Nucleus accumbens (tissue), 56 donors: ENCODE results near the gene ARHGAP22.
A peak's percentile ranks its signal among the peaks of the same experiment; 100 is the strongest.

Source experiments
- DNase-seq, 56 donors: peaks; one replicate each; lab custom pipeline; 2025; lab: John Stamatoyannopoulos, UW

The ARHGAP22 gene

GRCh38 chr10:48608976-48609375 lies 4.1 kb upstream of the ARHGAP22 start:
- no peak for DNase-seq

DNA sequence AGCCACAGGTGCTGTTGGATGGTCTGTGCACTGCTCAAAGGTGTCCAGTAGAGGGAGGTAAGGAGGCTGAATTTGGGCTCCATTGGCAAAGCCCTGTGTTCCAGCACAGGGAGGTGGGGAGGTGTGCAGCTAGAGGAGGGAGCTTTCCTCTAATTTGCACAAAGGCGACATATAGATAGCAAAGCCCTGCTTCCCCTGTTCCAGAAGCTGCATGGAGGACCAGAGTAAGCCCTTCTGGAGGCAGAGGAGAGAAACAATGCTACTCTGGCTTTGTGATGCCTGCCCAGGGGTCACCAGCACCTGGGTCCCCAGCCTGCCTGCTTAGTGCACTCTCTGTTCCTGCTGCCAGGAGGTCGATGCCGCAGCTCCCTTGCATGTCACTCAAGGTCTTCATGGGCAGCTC lies 3.4 kb upstream of the ARHGAP22 start:
- no peak for DNase-seq

DNA sequence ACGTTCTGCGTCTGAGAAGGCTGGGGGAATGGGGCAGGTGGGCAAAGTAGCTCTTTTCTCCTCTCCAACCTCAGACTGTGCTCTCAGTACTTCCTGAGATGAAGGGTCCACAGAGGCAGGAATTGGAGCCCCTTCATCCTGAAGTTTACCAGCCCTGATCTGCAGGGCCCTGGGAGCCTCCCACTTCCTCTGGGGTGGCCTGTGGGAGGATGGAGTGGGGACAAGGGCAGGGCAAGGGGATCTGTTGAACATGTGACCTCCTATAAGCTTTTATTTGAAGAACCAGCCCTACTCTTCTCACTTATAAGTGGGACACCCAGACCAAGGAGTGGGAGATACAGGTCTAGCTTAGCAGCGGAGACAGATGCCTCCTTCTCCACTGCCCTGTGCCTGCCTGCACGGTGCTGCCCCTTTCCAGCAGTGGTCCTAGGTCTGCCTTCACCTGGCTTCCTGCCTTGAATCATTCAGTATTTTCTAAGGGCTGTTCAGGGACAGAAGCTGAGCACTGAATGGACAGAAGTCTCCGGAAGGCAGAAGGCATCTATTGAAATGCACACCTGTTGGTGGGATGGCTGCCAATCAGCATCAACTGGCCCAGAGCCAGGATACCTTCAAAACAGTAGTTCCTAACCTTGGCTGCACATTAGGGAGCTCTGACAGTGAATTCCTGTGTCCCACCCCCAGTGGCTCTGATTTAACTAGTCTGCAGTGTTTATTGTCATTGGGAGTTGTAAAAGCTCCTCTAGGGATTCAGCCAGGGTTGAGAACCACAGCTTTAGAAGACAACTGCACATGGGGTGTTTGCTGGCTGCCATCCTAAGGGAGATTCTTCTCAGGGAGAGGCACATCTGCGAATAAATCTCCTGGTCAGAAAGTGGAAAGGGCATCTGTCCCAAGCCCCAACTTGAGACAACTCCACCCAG lies 2.7 kb upstream of the ARHGAP22 start:
- no peak for DNase-seq

- DNase-seq: no peak
These were observed 1.9 kb upstream of the ARHGAP22 start for GRCh38 chr10:48606530-48607355.

DNA sequence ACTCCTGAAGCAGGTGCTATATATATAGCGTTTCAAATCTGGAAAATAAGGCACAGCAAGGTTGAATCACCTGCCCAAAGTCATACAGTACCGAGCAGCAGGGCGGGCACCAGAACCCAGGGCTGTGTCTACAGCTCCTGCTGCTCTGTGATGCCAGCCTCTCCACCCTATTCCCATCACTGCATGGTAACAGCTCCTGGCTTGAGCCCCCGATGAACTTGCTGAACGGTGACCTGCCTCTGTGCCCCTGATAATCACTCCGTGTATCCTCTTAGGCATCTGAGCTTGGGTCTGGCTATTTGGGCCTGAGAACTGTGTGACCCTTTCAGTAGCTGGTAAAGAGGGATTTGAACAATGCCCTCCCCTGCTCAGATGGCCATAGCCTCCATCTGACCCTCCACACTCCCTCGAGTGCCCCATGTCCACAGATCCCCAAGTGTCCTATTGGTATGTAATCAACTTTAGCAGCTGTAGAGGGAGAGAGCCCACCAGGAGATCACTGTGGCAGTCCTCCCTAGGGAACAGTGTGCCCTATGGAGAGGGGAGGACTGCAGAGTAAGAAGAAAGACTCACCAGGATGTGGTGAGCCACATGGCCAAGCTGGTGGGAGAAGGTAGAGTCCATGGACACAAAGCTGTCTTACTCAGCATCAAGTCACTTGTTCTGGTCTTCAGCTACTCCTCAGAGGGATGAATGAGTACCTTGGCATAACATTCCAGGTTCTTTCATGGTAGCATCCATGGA lies 1.1 kb upstream of the ARHGAP22 start:
- no peak for DNase-seq

DNA sequence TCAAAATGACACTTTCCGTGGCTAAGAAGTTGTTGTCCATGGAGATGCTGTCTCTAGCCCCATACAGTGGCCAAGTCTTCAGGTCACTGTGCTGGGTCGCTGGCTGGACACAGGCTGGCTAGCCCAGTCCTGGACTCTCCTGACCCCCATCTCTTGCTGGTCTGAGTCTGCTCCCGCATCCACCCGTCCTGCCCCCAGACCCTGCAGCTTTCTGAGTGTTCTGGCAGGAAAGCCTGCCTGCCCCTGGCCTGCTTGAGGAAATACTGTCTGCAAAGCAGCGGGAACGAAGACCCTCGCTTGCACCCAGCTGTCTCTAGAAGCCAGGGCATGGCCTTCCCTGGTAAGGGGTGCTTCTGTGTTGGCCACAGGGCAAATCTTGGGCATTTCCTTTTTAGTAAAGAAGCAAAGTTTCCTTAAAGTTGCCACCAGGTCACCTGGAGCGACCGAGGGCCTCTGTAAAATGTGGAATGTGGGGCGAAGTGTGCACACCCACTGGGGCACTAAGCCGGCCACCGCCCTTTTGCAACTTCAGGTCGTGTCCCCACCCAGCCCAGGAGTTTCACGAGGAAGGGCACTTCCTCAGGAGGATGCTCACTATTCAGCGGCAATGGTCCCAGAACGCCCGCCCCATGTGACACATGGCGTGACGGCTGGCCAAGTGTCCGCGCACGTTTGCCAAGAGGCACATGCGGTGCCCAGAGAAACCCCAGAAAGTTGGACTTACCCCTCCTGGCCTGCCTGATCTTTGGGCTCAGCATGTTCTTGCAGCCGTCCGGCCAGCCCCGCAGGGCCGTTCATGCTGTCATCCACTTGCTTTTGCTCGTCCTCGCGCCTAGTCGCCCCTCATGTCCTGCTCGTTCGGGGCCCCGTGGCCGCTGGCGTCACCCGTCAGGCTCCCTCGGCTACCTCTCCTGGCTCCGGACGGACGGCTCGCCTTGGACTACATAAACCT lies 558 bp downstream of the ARHGAP22 start:
- DNase-seq: peak in 35 of 56 donors; percentile 25 to 77 (median 60)

GRCh38 chr10:48603421-48604038 lies 1.3 kb downstream of the ARHGAP22 start:
- no peak for DNase-seq

- no peak for DNase-seq
These were observed 2.3 kb downstream of the ARHGAP22 start for GRCh38 chr10:48602401-48603135.

DNA sequence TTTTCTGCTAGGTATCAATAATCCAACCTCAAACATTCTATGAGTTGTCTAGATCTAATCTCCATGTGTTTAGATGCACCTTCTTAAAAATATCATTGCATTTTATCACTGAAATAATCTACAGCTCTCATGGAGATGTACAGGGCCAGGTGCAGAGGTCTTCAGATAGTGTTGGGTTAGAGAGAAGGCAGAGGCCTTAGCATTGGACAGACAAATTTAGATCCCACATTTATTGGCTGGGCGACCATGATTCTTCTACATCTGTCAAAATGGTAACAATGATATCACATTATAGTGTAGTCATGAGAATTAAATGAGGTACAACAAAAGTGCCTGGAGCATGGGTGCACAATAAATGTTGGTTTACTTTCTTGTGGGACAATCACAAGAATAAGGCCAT lies 3.1 kb downstream of the ARHGAP22 start:
- no peak for DNase-seq

- no peak for DNase-seq
These were observed 4.0 kb downstream of the ARHGAP22 start for GRCh38 chr10:48600645-48601505.

GRCh38 chr10:48599830-48600134 lies 5.1 kb downstream of the ARHGAP22 start:
- peak in 1 of 56 donors; percentile 37 for DNase-seq

- no peak for DNase-seq
These were observed 5.7 kb downstream of the ARHGAP22 start for GRCh38 chr10:48598936-48599829.

DNA sequence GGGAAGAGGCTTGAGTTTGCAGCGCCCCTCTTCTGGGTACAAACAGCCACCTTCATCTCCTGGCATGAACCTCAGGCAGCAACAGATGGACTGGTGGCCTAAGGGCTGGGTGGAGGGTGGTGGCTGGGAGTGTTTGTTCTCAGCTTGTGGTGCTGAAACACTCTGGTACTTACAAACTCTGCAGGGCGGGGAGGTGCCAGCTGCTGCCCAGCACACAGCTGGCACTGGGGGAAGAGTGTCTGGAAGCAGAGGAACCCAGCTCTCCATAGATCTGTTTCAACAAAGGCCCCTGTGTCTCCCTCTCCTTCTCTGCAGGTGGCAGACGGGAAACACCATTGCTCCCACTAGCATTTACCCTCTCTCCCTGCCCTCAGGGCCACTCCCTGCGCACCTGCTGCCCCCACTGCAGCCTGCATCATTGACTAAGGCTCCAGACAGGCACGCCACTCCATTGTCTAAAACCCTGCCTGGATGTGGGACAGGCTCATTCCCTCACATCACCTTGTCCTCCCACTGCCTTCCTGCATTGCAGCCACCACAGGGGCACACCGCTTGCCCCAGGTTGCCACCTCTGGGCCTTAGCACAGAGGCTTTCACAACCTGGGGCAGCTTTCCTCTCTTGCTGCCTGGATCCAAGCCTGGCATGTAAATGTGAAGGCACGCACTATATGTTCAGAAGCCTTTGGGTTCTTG lies 6.5 kb downstream of the ARHGAP22 start:
- DNase-seq: peak in 49 of 56 donors; percentile 30 to 89 (median 72)

- DNase-seq: no peak
These were observed 9.3 kb downstream of the ARHGAP22 start for GRCh38 chr10:48595539-48595932.

DNA sequence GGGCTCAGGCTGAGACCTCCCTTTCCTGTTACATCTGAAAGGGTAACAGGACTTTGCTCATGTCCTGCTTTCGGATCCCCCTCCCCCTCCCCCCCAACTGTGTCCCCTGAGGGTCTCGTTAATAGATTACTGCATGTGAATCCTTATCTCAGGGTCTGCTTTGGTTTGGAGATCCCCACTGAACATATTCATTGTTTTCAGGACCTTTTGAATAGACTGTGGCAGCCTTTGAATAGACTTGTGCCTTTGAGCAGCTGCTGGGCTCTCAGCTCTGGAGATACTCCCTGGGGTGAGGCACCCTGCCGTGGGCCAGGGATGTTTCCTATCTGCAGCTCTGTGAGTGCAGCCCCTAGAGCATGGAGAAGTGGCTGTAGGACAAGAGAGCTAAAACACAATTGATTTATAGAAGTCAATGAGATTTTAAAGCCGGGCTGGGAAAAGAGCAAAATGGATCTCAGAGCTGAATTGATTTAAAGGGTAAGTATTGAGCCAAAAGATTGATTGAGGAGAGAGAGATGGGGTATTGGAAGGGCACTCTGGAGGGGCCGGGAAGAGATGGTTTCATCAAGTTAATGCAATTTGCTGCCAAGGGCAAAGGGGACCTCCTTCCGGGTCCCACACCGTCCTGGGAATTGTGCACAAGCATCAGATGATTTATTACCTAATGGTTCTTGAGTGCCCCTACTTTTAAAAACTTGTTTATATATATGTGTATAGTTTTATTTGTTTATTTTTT lies 9.9 kb downstream of the ARHGAP22 start:
- DNase-seq: no peak
